HepG2 (cell line): Measurements from ENCODE around the gene CIB1. TPM values are rescaled to one million over a fixed set of nuclear protein-coding genes. Genes with fewer than 3 reads are reported as not detected.

Source experiments
- CBX2 ChIP-seq, 2 experiments: fragments of 200-600 bp in 1 of 2; sonication (generic); formaldehyde crosslinking in 1 of 2; IDR thresholded peaks; 2 replicates each; pipeline versions ENCODE4 v1.7.0 to v1.8.1; 2018 to 2022; ENCODE audit warnings: low read depth in 2 of 2, low read length in 1 of 2, mild to moderate bottlenecking in 1 of 2, missing genetic modification reagents in 1 of 2
- CC2D1A ChIP-seq: sonication (generic); formaldehyde crosslinking; IDR thresholded peaks from 2 replicates; pipeline ENCODE4 v1.8.1; 2023; ENCODE audit warnings: mild to moderate bottlenecking, missing genetic modification reagents
- HCFC1 ChIP-seq: fragments of 150-350 bp; IDR thresholded peaks from 2 replicates; pipeline ENCODE4 v1.6.1; 2014; ENCODE audit warnings: low read depth, low read length
- HNF1B ChIP-seq: sonication (generic); formaldehyde crosslinking; IDR thresholded peaks from 2 replicates; pipeline ENCODE4 v1.5.1; 2020; ENCODE audit warnings: mild to moderate bottlenecking, moderate library complexity, missing genetic modification reagents
- HNF4A ChIP-seq: sonication (generic); formaldehyde crosslinking; IDR thresholded peaks from 2 replicates; pipeline ENCODE4 v1.4.0; 2020; ENCODE audit warnings: missing genetic modification reagents
- HOXA3 ChIP-seq: sonication (generic); formaldehyde crosslinking; IDR thresholded peaks from 2 replicates; pipeline ENCODE4 v1.5.0; 2020; ENCODE audit warnings: missing genetic modification reagents
- MYC ChIP-seq: sonication (generic); formaldehyde crosslinking; IDR thresholded peaks from 2 replicates; pipeline ENCODE4 v1.9.0; 2021; ENCODE audit warnings: missing genetic modification reagents, borderline replicate concordance
- NFYC ChIP-seq: IDR thresholded peaks from 2 replicates; pipeline ENCODE4 v1.6.1; 2016; ENCODE audit warnings: missing genetic modification reagents, missing compliant biosample characterization
- POLR2AphosphoS5 ChIP-seq: IDR thresholded peaks from 2 replicates; pipeline ENCODE4 v1.6.1; 2012; ENCODE audit warnings: low read depth, low read length
- SOX6 ChIP-seq, 2 experiments: fragments of 450-650 bp in 1 of 2; sonication (generic) in 1 of 2; formaldehyde crosslinking in 1 of 2; IDR thresholded peaks; 2 replicates each; pipeline versions ENCODE4 v1.4.0 to v1.6.1; 2017 to 2020; ENCODE audit warnings: antibody characterized with exemption in 1 of 2, mild to moderate bottlenecking in 1 of 2, missing genetic modification reagents in 1 of 2
- STAG1 ChIP-seq: sonication (generic); formaldehyde crosslinking; IDR thresholded peaks from 2 replicates; pipeline ENCODE4 v1.4.0; 2020; ENCODE audit warnings: missing genetic modification reagents
- TFE3 ChIP-seq: IDR thresholded peaks from 2 replicates; pipeline ENCODE4 v1.6.1; 2016
- TGIF2 ChIP-seq: IDR thresholded peaks from 2 replicates; pipeline ENCODE4 v1.6.1; 2016; ENCODE audit warnings: control low read depth, missing compliant biosample characterization
- ZMAT3 ChIP-seq: sonication (generic); formaldehyde crosslinking; conservative IDR thresholded peaks from 2 replicates; pipeline ENCODE4 v1.7.0; 2021; ENCODE audit warnings: missing genetic modification reagents
- ZNF101 ChIP-seq: sonication (generic); formaldehyde crosslinking; IDR thresholded peaks from 2 replicates; pipeline ENCODE4 v1.4.0; 2020; ENCODE audit warnings: mild to moderate bottlenecking, low read depth, missing genetic modification reagents, borderline replicate concordance
- ZNF143 ChIP-seq: sonication (generic); formaldehyde crosslinking; IDR thresholded peaks from 2 replicates; pipeline ENCODE4 v1.4.0; 2020; ENCODE audit warnings: missing genetic modification reagents
- ZNF329 ChIP-seq: sonication (generic); formaldehyde crosslinking; IDR thresholded peaks from 2 replicates; pipeline ENCODE4 v1.9.0; 2021; ENCODE audit warnings: low read depth, mild to moderate bottlenecking, missing genetic modification reagents
- ZNF451 ChIP-seq: sonication (generic); formaldehyde crosslinking; IDR thresholded peaks from 2 replicates; pipeline ENCODE4 v1.5.0; 2020; ENCODE audit warnings: mild to moderate bottlenecking, missing genetic modification reagents
- ZNF615 ChIP-seq: sonication (generic); formaldehyde crosslinking; IDR thresholded peaks from 2 replicates; pipeline ENCODE4 v1.5.0; 2020; ENCODE audit warnings: mild to moderate bottlenecking, missing genetic modification reagents, borderline replicate concordance
- ZNF644 ChIP-seq: IDR thresholded peaks from 2 replicates; pipeline ENCODE4 v1.6.1; 2016; ENCODE audit warnings: low read depth
- ZNF788 ChIP-seq: sonication (generic); formaldehyde crosslinking; IDR thresholded peaks from 2 replicates; pipeline ENCODE4 v1.5.0; 2020; ENCODE audit warnings: mild to moderate bottlenecking, missing genetic modification reagents, borderline replicate concordance
- ZSCAN30 ChIP-seq: sonication (generic); formaldehyde crosslinking; IDR thresholded peaks from 2 replicates; pipeline ENCODE4 v1.5.0; 2020; ENCODE audit warnings: mild to moderate bottlenecking, missing genetic modification reagents
- polyA plus RNA-seq, 8 experiments: library from polyadenylated mRNA; depleted of rRNA in 3 of 8; stranded (reverse) in 7 of 8; unstranded in 1 of 8; fragments of >200 nt; fragmentation: Illumina TruSeq in 4 of 8; extraction: Trizol in 4 of 8; gene quantifications; 2 replicates each; pipeline versions ENCODE4 v1.2.1 to v1.2.3, GENCODE V29; 2011 to 2016; ENCODE audit warnings: low read depth in 4 of 8, missing spikeins in 1 of 8, mixed read lengths in 1 of 8; ENCODE audit not compliant: insufficient read depth in 1 of 8
- total RNA-seq, 5 experiments: library from RNA; depleted of rRNA; stranded (reverse); fragments of >200 nt; fragmentation: Illumina TruSeq; extraction: Trizol; gene quantifications; 2 replicates each; pipeline ENCODE4 v1.2.3, GENCODE V29; 2016; ENCODE audit warnings: low read depth in 1 of 5
- TF ChIP-seq, protein P1 (sequence below): sonication (generic); formaldehyde crosslinking; IDR thresholded peaks from 2 replicates; pipeline ENCODE4 v1.4.0; 2020; ENCODE audit warnings: missing genetic modification reagents
- TF ChIP-seq, protein P2 (sequence below): sonication (generic); formaldehyde crosslinking; IDR thresholded peaks from 2 replicates; pipeline ENCODE4 v1.5.1; 2020; ENCODE audit warnings: mild to moderate bottlenecking, missing genetic modification reagents, moderate library complexity

Gene CIB1
- total and polyA plus RNA-seq, 2 of the 13 experiments (the other 11 are each of a cell fraction or from before 2014, with no cell fraction given): 38.7 to 72.7 TPM

DNA sequence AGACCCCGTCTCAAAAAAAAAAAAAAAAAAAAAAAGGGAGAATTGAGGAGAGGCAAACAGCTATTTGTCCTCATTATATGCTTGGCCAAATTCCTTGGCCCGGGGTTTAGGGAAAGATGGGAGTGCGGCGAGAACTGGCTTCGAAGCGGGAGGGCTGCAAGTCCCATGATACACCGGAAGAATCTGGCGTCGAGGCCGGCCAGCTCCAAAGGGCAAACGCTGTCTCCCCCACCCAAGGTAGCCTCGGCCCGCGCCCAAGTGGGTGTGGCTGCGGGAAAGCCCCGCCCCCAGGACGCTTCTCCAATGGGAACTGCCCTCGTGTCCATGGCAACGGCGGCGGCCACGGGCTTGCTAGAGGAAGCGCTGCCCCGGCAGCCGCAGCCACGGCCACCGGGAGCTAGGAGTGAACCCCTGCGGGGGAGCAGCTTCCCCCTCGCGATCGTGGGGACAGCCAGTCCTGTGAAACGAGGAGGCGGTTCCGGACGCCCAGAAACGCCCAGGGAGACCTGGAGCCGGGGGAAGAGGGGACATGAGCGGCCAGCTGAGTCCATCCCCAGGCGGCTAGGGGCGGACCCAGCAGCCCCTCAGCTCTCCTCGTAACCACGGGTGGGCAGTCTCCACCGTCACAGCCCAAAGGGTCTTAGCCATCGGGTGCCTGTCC lies 15.6 kb upstream of the CIB1 start, which contains the start of gene TTLL13 (continued):
- peak; percentile 82 for TF ChIP-seq TFE3 (CRISPR knock-in tag)
- TF ChIP-seq ZSCAN30 (CRISPR knock-in tag): no peak
- peak; percentile 67 for TF ChIP-seq NFYC
- no peak for TF ChIP-seq ZNF451
- peak; percentile 77 for TF ChIP-seq ZNF143 (CRISPR knock-in tag)
- no peak for TF ChIP-seq TGIF2 (CRISPR knock-in tag)
- TF ChIP-seq, protein P1, sequence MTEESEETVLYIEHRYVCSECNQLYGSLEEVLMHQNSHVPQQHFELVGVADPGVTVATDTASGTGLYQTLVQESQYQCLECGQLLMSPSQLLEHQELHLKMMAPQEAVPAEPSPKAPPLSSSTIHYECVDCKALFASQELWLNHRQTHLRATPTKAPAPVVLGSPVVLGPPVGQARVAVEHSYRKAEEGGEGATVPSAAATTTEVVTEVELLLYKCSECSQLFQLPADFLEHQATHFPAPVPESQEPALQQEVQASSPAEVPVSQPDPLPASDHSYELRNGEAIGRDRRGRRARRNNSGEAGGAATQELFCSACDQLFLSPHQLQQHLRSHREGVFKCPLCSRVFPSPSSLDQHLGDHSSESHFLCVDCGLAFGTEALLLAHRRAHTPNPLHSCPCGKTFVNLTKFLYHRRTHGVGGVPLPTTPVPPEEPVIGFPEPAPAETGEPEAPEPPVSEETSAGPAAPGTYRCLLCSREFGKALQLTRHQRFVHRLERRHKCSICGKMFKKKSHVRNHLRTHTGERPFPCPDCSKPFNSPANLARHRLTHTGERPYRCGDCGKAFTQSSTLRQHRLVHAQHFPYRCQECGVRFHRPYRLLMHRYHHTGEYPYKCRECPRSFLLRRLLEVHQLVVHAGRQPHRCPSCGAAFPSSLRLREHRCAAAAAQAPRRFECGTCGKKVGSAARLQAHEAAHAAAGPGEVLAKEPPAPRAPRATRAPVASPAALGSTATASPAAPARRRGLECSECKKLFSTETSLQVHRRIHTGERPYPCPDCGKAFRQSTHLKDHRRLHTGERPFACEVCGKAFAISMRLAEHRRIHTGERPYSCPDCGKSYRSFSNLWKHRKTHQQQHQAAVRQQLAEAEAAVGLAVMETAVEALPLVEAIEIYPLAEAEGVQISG (CRISPR knock-in tag): peak; percentile 49
- TF ChIP-seq CBX2 (IDR thresholded peaks at IDR 0.05; ENCODE audit: low read depth, low read length): no peak
- no peak for TF ChIP-seq CBX2 (CRISPR knock-in tag; IDR thresholded peaks at IDR 0.05; ENCODE audit: low read depth)
- TF ChIP-seq MYC (CRISPR knock-in tag): peak; percentile 14; the same call in 1 of the 2 replicates
- no peak for TF ChIP-seq ZNF101 (CRISPR knock-in tag)
- no peak for TF ChIP-seq ZNF615 (CRISPR knock-in tag)
- TF ChIP-seq ZNF644 (CRISPR knock-in tag): no peak
- TF ChIP-seq CC2D1A (CRISPR knock-in tag): no peak
- TF ChIP-seq SOX6 (IDR thresholded peaks at IDR 0.05): no peak
- peak; percentile 45 for TF ChIP-seq SOX6 (CRISPR knock-in tag; IDR thresholded peaks at IDR 0.05)
- peak; percentile 68 for TF ChIP-seq POLR2AphosphoS5
- TF ChIP-seq HNF4A (CRISPR knock-in tag): peak; percentile 52; the same call in 1 of the 2 replicates
- TF ChIP-seq HNF1B (CRISPR knock-in tag): 0 out of 2 replicates have a peak, but pooled peaks have one; percentile 41
- no peak for TF ChIP-seq HCFC1
- TF ChIP-seq ZNF788 (CRISPR knock-in tag): no peak; the same call in 1 of the 2 replicates
- peak; percentile 47; the same call in 1 of the 2 replicates for TF ChIP-seq ZNF329 (CRISPR knock-in tag)
- no peak for TF ChIP-seq STAG1 (CRISPR knock-in tag)
- TF ChIP-seq ZMAT3 (CRISPR knock-in tag): no peak
- TF ChIP-seq HOXA3: peak; percentile 75
- TF ChIP-seq, protein P2, sequence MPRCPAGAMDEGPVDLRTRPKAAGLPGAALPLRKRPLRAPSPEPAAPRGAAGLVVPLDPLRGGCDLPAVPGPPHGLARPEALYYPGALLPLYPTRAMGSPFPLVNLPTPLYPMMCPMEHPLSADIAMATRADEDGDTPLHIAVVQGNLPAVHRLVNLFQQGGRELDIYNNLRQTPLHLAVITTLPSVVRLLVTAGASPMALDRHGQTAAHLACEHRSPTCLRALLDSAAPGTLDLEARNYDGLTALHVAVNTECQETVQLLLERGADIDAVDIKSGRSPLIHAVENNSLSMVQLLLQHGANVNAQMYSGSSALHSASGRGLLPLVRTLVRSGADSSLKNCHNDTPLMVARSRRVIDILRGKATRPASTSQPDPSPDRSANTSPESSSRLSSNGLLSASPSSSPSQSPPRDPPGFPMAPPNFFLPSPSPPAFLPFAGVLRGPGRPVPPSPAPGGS (CRISPR knock-in tag): 0 out of 2 replicates have a peak, but pooled peaks have one; percentile 18
